Measurements from ENCODE around the gene DGCR8.

GRCh38 chr22:20064140-20064480, 15.9 kb upstream of the DGCR8 start:
- TF ChIP-seq CTCF (IDR thresholded peaks at IDR 0.05) = no peak
- no peak for TF ChIP-seq POLR2A (IDR thresholded peaks at IDR 0.05)
- TF ChIP-seq POLR2AphosphoS5 (IDR thresholded peaks at IDR 0.05) = no peak
